Measurements from ENCODE around the gene RPS27.
A peak's percentile ranks its signal among the peaks of the same experiment; 100 is the strongest.
"Not testable (repeated sequence)": the region's sequence is repeated elsewhere in the genome, so short reads cannot be mapped to it uniquely, and the experiment has no call there.

Gene RPS27

GRCh38 chr1:153962088-153963029, 28.2 kb upstream of the RPS27 start:
- no peak for DNase-seq

- DNase-seq, result peak; percentile 75
These were observed 27.3 kb upstream of the RPS27 start, which contains the start of gene SLC39A1 for GRCh38 chr1:153963030-153963849. Gene SLC39A1, minus strand, starts transcription at chr1:153963537. Its CDS starts 822 bp downstream, at chr1:153962715.

GRCh38 chr1:153963850-153964331, 26.7 kb upstream of the RPS27 start:
- no peak for DNase-seq

- peak; percentile 63 for DNase-seq
These were observed 23.2 kb upstream of the RPS27 start, which contains the start of gene CREB3L4 for GRCh38 chr1:153967107-153967999. Gene CREB3L4, plus strand, starts transcription at chr1:153967902. Its CDS starts 624 bp downstream, at chr1:153968526.

GRCh38 chr1:153968000-153968363, 22.6 kb upstream of the RPS27 start:
- no peak for DNase-seq

- DNase-seq, result no peak
These were observed 22.2 kb upstream of the RPS27 start for GRCh38 chr1:153968408-153968807.

GRCh38 chr1:153968972-153969371, 21.6 kb upstream of the RPS27 start:
- no peak for DNase-seq

- DNase-seq, result no peak
These were observed 20.2 kb upstream of the RPS27 start for GRCh38 chr1:153970346-153970745.

- no peak for DNase-seq
These were observed 17.5 kb upstream of the RPS27 start for GRCh38 chr1:153973071-153973470.

- DNase-seq, result no peak
These were observed 17.0 kb upstream of the RPS27 start for GRCh38 chr1:153973525-153973924.

- DNase-seq, result no peak
These were observed 13.7 kb upstream of the RPS27 start for GRCh38 chr1:153976819-153977249.

- DNase-seq, result peak; percentile 43
These were observed 13.0 kb upstream of the RPS27 start, which contains the start of gene JTB for GRCh38 chr1:153977250-153978240. Gene JTB, minus strand, starts transcription at chr1:153977674. Its CDS starts 422 bp downstream, at chr1:153977252.

- no peak for DNase-seq
These were observed 12.2 kb upstream of the RPS27 start for GRCh38 chr1:153978274-153978909.

GRCh38 chr1:153979091-153979490, 11.5 kb upstream of the RPS27 start:
- DNase-seq, result not testable (repeated sequence)

GRCh38 chr1:153981735-153982134, 8.8 kb upstream of the RPS27 start:
- DNase-seq, result not testable (repeated sequence)

- no peak for DNase-seq
These were observed 6.3 kb upstream of the RPS27 start for GRCh38 chr1:153984123-153984894.

GRCh38 chr1:153985341-153985912, 5.1 kb upstream of the RPS27 start:
- no peak for DNase-seq

GRCh38 chr1:153985941-153986761, 4.4 kb upstream of the RPS27 start, which contains the start of gene RAB13:
Gene RAB13, minus strand, starts transcription at chr1:153986339. Its CDS starts 103 bp downstream, at chr1:153986236.
- no peak for DNase-seq
